Thyroid gland (tissue), 4 donors: ENCODE data around the gene PPIA.

Experiments
- CTCF ChIP-seq, 6 experiments: fragments of 200-600 bp in 3 of 6; fragments of 450-650 bp in 3 of 6; sonication (generic) in 3 of 6; IDR thresholded peaks; one replicate each; pipeline ENCODE4 v1.5.1; 2016 to 2019; ENCODE audit warnings: antibody characterized with exemption in 6 of 6, mild to moderate bottlenecking in 2 of 6, inconsistent platforms in 1 of 6, moderate library complexity in 1 of 6
- POLR2A ChIP-seq, 2 donors: fragments of 450-650 bp; IDR thresholded peaks; one replicate each; pipeline ENCODE4 v1.6.1; 2017; ENCODE audit warnings: antibody characterized with exemption in 2 of 2, mild to moderate bottlenecking in 2 of 2, moderate library complexity in 1 of 2

DNA sequence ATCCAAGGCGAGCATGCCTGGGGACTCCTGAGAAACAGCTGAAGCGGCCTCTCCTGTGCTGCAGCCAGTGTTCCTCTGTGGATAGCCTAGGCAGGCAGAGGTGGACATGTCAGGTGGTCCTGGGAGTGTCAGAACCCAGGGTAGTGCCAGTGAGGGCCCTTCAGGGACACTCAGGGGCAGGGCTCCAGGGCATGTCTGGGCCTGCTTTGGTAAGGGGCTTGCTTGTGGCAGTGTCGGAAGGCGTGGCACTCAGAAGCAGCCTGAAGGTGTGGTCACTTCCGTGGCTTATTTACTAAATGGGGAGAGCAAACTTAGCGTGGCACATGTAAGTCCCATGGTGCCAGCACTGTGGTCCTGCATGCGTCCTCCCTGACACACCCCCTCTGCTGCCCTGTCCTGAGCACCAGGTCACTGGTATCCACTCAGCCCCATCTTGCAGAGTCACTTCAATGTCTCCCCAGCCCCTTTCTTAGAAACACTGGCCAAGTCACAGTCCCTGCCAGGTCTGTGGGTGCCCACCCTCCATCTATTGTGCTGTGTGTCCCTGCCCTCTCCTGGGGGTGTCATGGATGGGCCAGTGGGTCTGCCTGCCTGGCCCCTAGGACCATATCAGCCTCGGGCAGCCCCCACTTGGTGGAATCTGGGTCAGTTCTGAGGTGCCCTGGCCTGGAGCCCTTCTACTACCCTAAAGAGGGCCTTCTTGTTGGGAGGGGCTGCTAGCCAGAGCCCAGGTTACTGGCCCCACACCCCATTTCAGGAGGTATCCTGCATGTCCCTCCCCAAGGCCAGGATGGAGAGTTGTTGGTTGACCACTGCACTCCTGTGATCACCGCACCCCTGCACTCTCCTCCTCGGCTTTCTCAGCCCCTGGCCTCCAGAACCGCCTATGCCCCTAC, 41.4 kb upstream of the PPIA start:
- TF ChIP-seq CTCF (IDR thresholded peaks at IDR 0.05) (no peak), POLR2A (IDR thresholded peaks at IDR 0.05) (no peak)
